HCT116 (cell line): Measurements from ENCODE around the gene MALRD1. TPM values are rescaled to one million over a fixed set of nuclear protein-coding genes. Genes with fewer than 3 reads are reported as not detected.

ENCODE experiments used
- ATAC-seq: fragments of 200-7000 bp; cut with Tn5 transposase; 2 replicates; pipeline ENCODE4 v1.9.1; 2020; ENCODE audit warnings: mild to moderate bottlenecking, moderate library complexity
- BruUV-seq: library from RNA; stranded (reverse); fragments of 400-500 nt; replicated peaks from 2 replicates; lab custom pipeline; 2021; lab: Mats Ljungman, UMichigan
- CTCF ChIA-PET: fragments of 300-600 bp; sonication (Branson Sonifier 250); formaldehyde crosslinking; loops from one replicate; lab custom pipeline; 2021; ENCODE audit warnings: antibody characterized with exemption; lab: Charles Lee
- POLR2A ChIA-PET: fragments of 300-600, 350-600 bp; sonication (Branson Sonifier 250); formaldehyde crosslinking; loops from one replicate; lab custom pipeline; 2021; ENCODE audit warnings: antibody characterized with exemption; lab: Charles Lee
- RAD21 ChIA-PET, 2 experiments: fragments of 300-600 bp; sonication (Branson Sonifier 250); formaldehyde crosslinking; loops; one replicate each; lab custom pipeline; 2023; ENCODE audit warnings: low total read pairs in 2 of 2; ENCODE audit not compliant: uncharacterized antibody in 2 of 2, unreplicated experiment in 2 of 2, low non-redundant PET in 1 of 2; lab: Charles Lee
- DNase-seq: peaks from one replicate; pipeline ENCODE4 v3.0.0-alpha.2; 2010; ENCODE audit warnings: low read depth, low spot score
- H2AFZ ChIP-seq: fragments of 200-600 bp; shearing (Covaris generic), sonication (generic); 2 replicates; pipeline ENCODE4 v1.6.1; 2017; ENCODE audit warnings: low read depth, mixed run types, mixed read lengths, antibody characterized with exemption, low read length; ENCODE audit not compliant: poor library complexity, severe bottlenecking
- H3K27ac ChIP-seq: 2 replicates; pipeline ENCODE4 v1.5.1; 2012; ENCODE audit warnings: low read depth, low read length
- H3K27me3 ChIP-seq: fragments of 200-600 bp; sonication (generic); 2 replicates; pipeline ENCODE4 v1.6.1; 2016; ENCODE audit warnings: mixed run types, low read length, mixed read lengths; ENCODE audit not compliant: insufficient read depth
- H3K36me3 ChIP-seq, 2 experiments: fragments of 200-500 bp in 1 of 2; fragments of 200-600 bp in 1 of 2; sonication (Bioruptor generic) in 1 of 2; sonication (generic) in 1 of 2; 2 replicates each; pipeline versions ENCODE4 v1.5.1 to v1.6.1; 2014 to 2016; ENCODE audit warnings: low read length in 2 of 2, inconsistent platforms in 1 of 2, mixed read lengths in 1 of 2, mixed run types in 1 of 2; ENCODE audit not compliant: insufficient read depth in 2 of 2, control insufficient read depth in 1 of 2
- H3K4me1 ChIP-seq, 2 experiments: fragments of 200-600 bp in 1 of 2; sonication (generic) in 1 of 2; 2 replicates each; pipeline versions ENCODE4 v1.5.1 to v1.6.1; 2012 to 2017; ENCODE audit warnings: low read length in 2 of 2, inconsistent platforms in 1 of 2, mild to moderate bottlenecking in 1 of 2, mixed read lengths in 1 of 2, mixed run types in 1 of 2, moderate library complexity in 1 of 2; ENCODE audit not compliant: insufficient read depth in 2 of 2, control insufficient read depth in 1 of 2
- H3K4me2 ChIP-seq: fragments of 200-600 bp; sonication (generic); 2 replicates; pipeline ENCODE4 v1.6.1; 2017; ENCODE audit warnings: mixed run types, low read length, mixed read lengths
- H3K4me3 ChIP-seq, 2 experiments: fragments of 200-600 bp in 1 of 2; sonication (generic) in 1 of 2; replicated peaks in 1 of 2; 2 replicates each; pipeline ENCODE4 v1.5.1; 2011 to 2016; ENCODE audit warnings: low read length in 2 of 2, control low read depth in 1 of 2, low read depth in 1 of 2, mild to moderate bottlenecking in 1 of 2, mixed read lengths in 1 of 2, mixed run types in 1 of 2
- H3K79me2 ChIP-seq: fragments of 200-600 bp; sonication (generic); 2 replicates; pipeline ENCODE4 v1.6.1; 2017; ENCODE audit warnings: mild to moderate bottlenecking, mixed run types, low read length, moderate library complexity, mixed read lengths; ENCODE audit not compliant: insufficient read depth
- H3K9ac ChIP-seq: fragments of 200-600 bp; sonication (generic); 2 replicates; pipeline ENCODE4 v1.6.1; 2016; ENCODE audit warnings: low read length, mixed read lengths
- H3K9me2 ChIP-seq: fragments of 200-600 bp; sonication (generic), shearing (Covaris generic); 2 replicates; pipeline ENCODE4 v1.6.1; 2017; ENCODE audit warnings: mixed run types, mild to moderate bottlenecking, moderate library complexity; ENCODE audit not compliant: insufficient read depth
- H3K9me3 ChIP-seq, 2 experiments: fragments of 200-500 bp in 1 of 2; fragments of 200-600 bp in 1 of 2; sonication (Bioruptor generic) in 1 of 2; sonication (generic) in 1 of 2; 2 replicates each; pipeline ENCODE4 v1.6.1; 2014 to 2017; ENCODE audit warnings: low read length in 2 of 2, mixed read lengths in 2 of 2, inconsistent platforms in 1 of 2, low read depth in 1 of 2, mild to moderate bottlenecking in 1 of 2, mixed run types in 1 of 2, moderate library complexity in 1 of 2; ENCODE audit not compliant: control insufficient read depth in 1 of 2, insufficient read depth in 1 of 2
- H4K20me1 ChIP-seq: fragments of 200-600 bp; sonication (generic), shearing (Covaris generic); 2 replicates; pipeline ENCODE4 v1.6.1; 2017; ENCODE audit warnings: mixed run types, mild to moderate bottlenecking, moderate library complexity; ENCODE audit not compliant: insufficient read depth
- ATF3 ChIP-seq: IDR thresholded peaks from 2 replicates; pipeline ENCODE4 v1.6.1; 2012
- CTCF ChIP-seq, 3 experiments: fragments of 200-600 bp in 1 of 3; sonication (generic) in 1 of 3; IDR thresholded peaks in 2 of 3; conservative IDR thresholded peaks in 1 of 3; 2 replicates each; pipeline ENCODE4 v1.5.1; 2012 to 2017; ENCODE audit warnings: low read depth in 2 of 3, low read length in 2 of 3, antibody characterized with exemption in 1 of 3, borderline replicate concordance in 1 of 3, control low read depth in 1 of 3, mild to moderate bottlenecking in 1 of 3, mixed read lengths in 1 of 3, mixed run types in 1 of 3, moderate library complexity in 1 of 3; ENCODE audit not compliant: insufficient read depth in 1 of 3
- ELF1 ChIP-seq: IDR thresholded peaks from 2 replicates; pipeline ENCODE4 v1.6.1; 2012; ENCODE audit warnings: low read depth, borderline replicate concordance
- EZH2phosphoT487 ChIP-seq: fragments of 200-600 bp; IDR thresholded peaks from 2 replicates; pipeline ENCODE4 v1.6.1; 2018; ENCODE audit warnings: antibody characterized with exemption, borderline replicate concordance
- FOSL1 ChIP-seq: IDR thresholded peaks from 2 replicates; pipeline ENCODE4 v1.6.1; 2012; ENCODE audit warnings: low read depth
- JUND ChIP-seq: IDR thresholded peaks from 2 replicates; pipeline ENCODE4 v1.6.1; 2012
- POLR2A ChIP-seq: IDR thresholded peaks from 2 replicates; pipeline ENCODE4 v1.7.0; 2011; ENCODE audit warnings: borderline replicate concordance; ENCODE audit not compliant: insufficient read depth, insufficient read length; ENCODE audit errors: extremely low read depth
- POLR2AphosphoS5 ChIP-seq: IDR thresholded peaks from 2 replicates; pipeline ENCODE4 v1.6.1; 2011; ENCODE audit warnings: mild to moderate bottlenecking, low read depth, low read length, moderate library complexity
- RAD21 ChIP-seq: IDR thresholded peaks from 2 replicates; pipeline ENCODE4 v1.6.1; 2012; ENCODE audit warnings: low read depth, mild to moderate bottlenecking
- REST ChIP-seq: IDR thresholded peaks from 2 replicates; pipeline ENCODE4 v1.6.1; 2012; ENCODE audit warnings: low read depth
- SIN3A ChIP-seq: IDR thresholded peaks from 2 replicates; pipeline ENCODE4 v1.6.1; 2012; ENCODE audit warnings: low read depth
- TCF7L2 ChIP-seq: IDR thresholded peaks from 2 replicates; pipeline ENCODE4 v1.7.0; 2011; ENCODE audit warnings: borderline replicate concordance, inconsistent platforms; ENCODE audit not compliant: insufficient read depth, insufficient read length; ENCODE audit errors: extremely low read depth
- ZBTB33 ChIP-seq: IDR thresholded peaks from 2 replicates; pipeline ENCODE4 v1.6.1; 2011; ENCODE audit warnings: mild to moderate bottlenecking, low read length, moderate library complexity; ENCODE audit not compliant: insufficient replicate concordance; ENCODE audit errors: extremely low read depth
- ZNF274 ChIP-seq: fragments of 200-500 bp; sonication (Bioruptor generic); IDR thresholded peaks from 2 replicates; pipeline ENCODE4 v1.6.1; 2014; ENCODE audit warnings: mild to moderate bottlenecking, low read depth, low read length, inconsistent platforms
- intact Hi-C: fragments of 100-400 bp; cut with micrococcal nuclease; formaldehyde crosslinking; loops from 2 replicates; pipeline ENCODE4 v1.10.0; 2022
- total RNA-seq: library from RNA; stranded (reverse); gene quantifications from one replicate; pipeline ENCODE4 v1.2.1, GENCODE V29; 2021; ENCODE audit not compliant: unreplicated experiment

Gene MALRD1
- total RNA-seq, 1 experiment from 2014 or later, result not detected

- TF ChIP-seq ZBTB33 (no peak), EZH2phosphoT487 (no peak), TCF7L2 (no peak), RAD21 (no peak)
- TF ChIP-seq, all 23 proteins: peak for 0
Observed at GRCh38 chr10:19616966-19617365, 568.4 kb downstream of the MALRD1 start (continued).

GRCh38 chr10:19620811-19621210, 572.2 kb downstream of the MALRD1 start:
- TF ChIP-seq FOSL1 (no peak), JUND (no peak), ATF3 (no peak), ELF1 (no peak), ZNF274 (no peak), POLR2AphosphoS5 (no peak), REST (no peak), SIN3A (no peak), POLR2A (no peak), CTCF (IDR thresholded peaks at IDR 0.05 in 2 of 3, conservative IDR thresholded peaks at IDR 0.05 in 1 of 3; ENCODE audit: borderline replicate concordance in 1 of 3, insufficient read depth in 1 of 3, low read depth in 2 of 3, low read length in 2 of 3) (no peak)
- intact Hi-C loops, result no loop called here
- CTCF ChIA-PET, result no interaction called here
- H3K79me2 ChIP-seq, result no peaks in the 10 kb centered on the region
- H3K27ac ChIP-seq, result no peak overlapping the region
- POLR2A ChIA-PET, result no interaction called here
- peaks cover 6 to 13% of the 10 kb centered on the region in 2 experiments; a peak in 2 of 4 replicates for H3K9me3 ChIP-seq
- no peaks in the 10 kb centered on the region for H3K36me3 ChIP-seq
- ATAC-seq, result no peak
- no peaks in the 10 kb centered on the region for H3K27me3 ChIP-seq
- DNase-seq, result no peak
- no peaks in the 10 kb centered on the region for H3K4me1 ChIP-seq
- BruUV-seq, result no TSS peak
- H3K9ac ChIP-seq, result no peak overlapping the region
- RAD21 ChIA-PET, result no interaction called here
- H4K20me1 ChIP-seq, result no peaks in the 10 kb centered on the region
- no peaks in the 10 kb centered on the region for H3K9me2 ChIP-seq
- no peak overlapping the region for H3K4me2 ChIP-seq
- no peak overlapping the region for H2AFZ ChIP-seq
- no peak overlapping the region for H3K4me3 ChIP-seq
